HFFc6 (cell line): ENCODE results near the gene DBX1. TPM values are rescaled to one million over a fixed set of nuclear protein-coding genes. Genes with fewer than 3 reads are reported as not detected.
A peak's percentile ranks its signal among the peaks of the same experiment; 100 is the strongest.

Experiments used
- DNase-seq: peaks from one replicate; pipeline ENCODE4 v3.0.0-alpha.2; 2018
- H3K27ac Mint-ChIP-seq: 2 replicates; pipeline ENCODE4 v1.8.0; 2020; ENCODE audit warnings: mild to moderate bottlenecking, mixed read lengths
- H3K27me3 Mint-ChIP-seq: 2 replicates; pipeline ENCODE4 v1.8.0; 2021; ENCODE audit warnings: mild to moderate bottlenecking, moderate library complexity, mixed read lengths; ENCODE audit not compliant: insufficient read depth
- H3K36me3 Mint-ChIP-seq: 2 replicates; pipeline ENCODE4 v1.8.0; 2021; ENCODE audit warnings: low read depth, mixed read lengths
- H3K4me1 Mint-ChIP-seq: 2 replicates; pipeline ENCODE4 v1.8.0; 2020; ENCODE audit warnings: low read depth, mixed read lengths
- H3K4me3 Mint-ChIP-seq: 2 replicates; pipeline ENCODE4 v1.8.0; 2020; ENCODE audit warnings: mild to moderate bottlenecking, moderate library complexity, mixed read lengths
- H3K9me3 Mint-ChIP-seq: 2 replicates; pipeline ENCODE4 v1.8.0; 2020; ENCODE audit warnings: mild to moderate bottlenecking, mixed read lengths
- CTCF ChIP-seq: fragments of 200-600 bp; sonication (generic); IDR thresholded peaks from 2 replicates; pipeline ENCODE4 v1.5.0; 2021; ENCODE audit warnings: antibody characterized with exemption, mild to moderate bottlenecking
- total RNA-seq, 6 experiments: library from RNA; stranded (reverse); fragmentation: NEBNext Ultra II Directional; extraction: Animal tissue kit (Norgen Biotek cat#: 25700); gene quantifications; 2 replicates in 1 of 6; 3 replicates in 5 of 6; pipeline ENCODE4 v1.2.3, GENCODE V29; 2021

The DBX1 gene
- total RNA-seq, 6 experiments from 2014 or later, result not detected

GRCh38 chr11:20156280-20156875, 3.9 kb downstream of the DBX1 start:
- TF ChIP-seq CTCF, result no peak
- DNase-seq, result no peak
- Mint-ChIP-seq H3K4me3 (no peak overlapping the region), H3K36me3 (peaks cover 17% of the 10 kb centered on the region), H3K27me3 (peaks cover 51% of the 10 kb centered on the region), H3K9me3 (peaks cover 10% of the 10 kb centered on the region), H3K4me1 (0 out of 2 replicates have a peak, but pooled peaks cover 8% of the 10 kb centered on the region), H3K27ac (no peak overlapping the region)

GRCh38 chr11:20155683-20156279, 4.5 kb downstream of the DBX1 start:
- Mint-ChIP-seq H3K9me3 (peaks cover 10% of the 10 kb centered on the region), H3K27ac (no peak overlapping the region), H3K36me3 (peaks cover 14% of the 10 kb centered on the region), H3K4me1 (0 out of 2 replicates have a peak, but pooled peaks cover 8% of the 10 kb centered on the region), H3K4me3 (no peak overlapping the region), H3K27me3 (peaks cover 45% of the 10 kb centered on the region)
- no peak for DNase-seq
- no peak for TF ChIP-seq CTCF

- peaks cover 12% of the 10 kb centered on the region for H3K36me3 Mint-ChIP-seq
- no peak overlapping the region for H3K4me3 Mint-ChIP-seq
- 0 out of 2 replicates have a peak, but pooled peaks cover 8% of the 10 kb centered on the region for H3K4me1 Mint-ChIP-seq
- no peak overlapping the region for H3K27ac Mint-ChIP-seq
- peaks cover 39% of the 10 kb centered on the region for H3K27me3 Mint-ChIP-seq
- TF ChIP-seq CTCF, result no peak
- DNase-seq, result peak; percentile 31
- H3K9me3 Mint-ChIP-seq, result peaks cover 9% of the 10 kb centered on the region
Observed at GRCh38 chr11:20154381-20154780, 5.9 kb downstream of the DBX1 start.

GRCh38 chr11:20138707-20139106, 21.6 kb downstream of the DBX1 start:
- Mint-ChIP-seq H3K27me3 (peaks cover 7% of the 10 kb centered on the region), H3K27ac (no peak overlapping the region), H3K4me3 (no peak overlapping the region), H3K9me3 (no peaks in the 10 kb centered on the region), H3K4me1 (peaks cover 19% of the 10 kb centered on the region), H3K36me3 (no peaks in the 10 kb centered on the region)
- TF ChIP-seq CTCF, result no peak
- no peak for DNase-seq

- peaks cover 7% of the 10 kb centered on the region for H3K27me3 Mint-ChIP-seq
- no peaks in the 10 kb centered on the region for H3K9me3 Mint-ChIP-seq
- H3K4me3 Mint-ChIP-seq, result no peak overlapping the region
- DNase-seq, result no peak
- H3K4me1 Mint-ChIP-seq, result peaks cover 20% of the 10 kb centered on the region
- no peak overlapping the region for H3K27ac Mint-ChIP-seq
- no peak for TF ChIP-seq CTCF
- no peaks in the 10 kb centered on the region for H3K36me3 Mint-ChIP-seq
Observed at GRCh38 chr11:20137637-20138036, 22.6 kb downstream of the DBX1 start.
